GM12875 (cell line): ENCODE measurements around the gene ODAD4.

ENCODE experiments used
- H3K4me3 ChIP-seq: one replicate; pipeline ENCODE4 v1.5.1; 2011; ENCODE audit warnings: low read depth, low read length, control low read depth
- TF ChIP-seq, protein P1 (sequence below): IDR thresholded peaks from 2 replicates; pipeline ENCODE4 v1.5.1; 2011; ENCODE audit warnings: low read depth, mild to moderate bottlenecking, control low read depth, inconsistent platforms, low read length, moderate library complexity, borderline replicate concordance; ENCODE audit not compliant: insufficient read depth

ODAD4 gene

DNA sequence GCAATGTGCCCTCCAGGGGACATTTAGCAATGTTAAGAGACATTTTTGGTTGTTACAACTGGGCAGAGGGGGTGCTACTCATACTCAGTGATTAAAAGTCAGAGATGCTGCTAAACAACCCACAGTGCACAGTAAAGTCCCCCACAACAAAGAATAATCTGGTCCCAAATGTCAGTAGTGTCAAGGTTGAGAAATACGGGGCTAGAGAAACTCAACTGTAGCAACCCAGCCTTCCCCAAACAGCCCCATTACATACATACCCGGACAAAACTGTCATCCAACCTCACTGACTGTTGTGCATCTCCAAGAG, 66.4 kb downstream of the ODAD4 start:
- H3K4me3 ChIP-seq: no peak overlapping the region

DNA sequence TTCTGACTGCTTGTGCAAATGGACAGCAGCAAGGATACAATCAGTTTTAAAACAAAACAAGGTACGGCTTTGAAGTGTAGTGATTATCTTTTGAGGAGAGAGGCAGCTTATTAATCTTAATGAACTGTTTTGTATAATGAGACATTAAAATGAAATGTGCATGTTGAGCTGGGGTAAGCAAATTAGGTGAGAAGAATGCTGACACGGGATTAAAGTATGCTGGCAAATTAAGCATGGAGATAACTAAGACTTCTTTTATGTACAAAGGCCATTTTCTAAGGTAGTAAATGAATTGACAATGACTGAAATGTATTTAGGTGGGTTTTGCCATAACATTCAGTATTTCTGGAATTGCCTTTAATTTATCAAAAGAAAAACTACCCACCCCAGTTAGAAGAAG, 68.1 kb downstream of the ODAD4 start:
- no peak overlapping the region for H3K4me3 ChIP-seq
- TF ChIP-seq, protein P1, sequence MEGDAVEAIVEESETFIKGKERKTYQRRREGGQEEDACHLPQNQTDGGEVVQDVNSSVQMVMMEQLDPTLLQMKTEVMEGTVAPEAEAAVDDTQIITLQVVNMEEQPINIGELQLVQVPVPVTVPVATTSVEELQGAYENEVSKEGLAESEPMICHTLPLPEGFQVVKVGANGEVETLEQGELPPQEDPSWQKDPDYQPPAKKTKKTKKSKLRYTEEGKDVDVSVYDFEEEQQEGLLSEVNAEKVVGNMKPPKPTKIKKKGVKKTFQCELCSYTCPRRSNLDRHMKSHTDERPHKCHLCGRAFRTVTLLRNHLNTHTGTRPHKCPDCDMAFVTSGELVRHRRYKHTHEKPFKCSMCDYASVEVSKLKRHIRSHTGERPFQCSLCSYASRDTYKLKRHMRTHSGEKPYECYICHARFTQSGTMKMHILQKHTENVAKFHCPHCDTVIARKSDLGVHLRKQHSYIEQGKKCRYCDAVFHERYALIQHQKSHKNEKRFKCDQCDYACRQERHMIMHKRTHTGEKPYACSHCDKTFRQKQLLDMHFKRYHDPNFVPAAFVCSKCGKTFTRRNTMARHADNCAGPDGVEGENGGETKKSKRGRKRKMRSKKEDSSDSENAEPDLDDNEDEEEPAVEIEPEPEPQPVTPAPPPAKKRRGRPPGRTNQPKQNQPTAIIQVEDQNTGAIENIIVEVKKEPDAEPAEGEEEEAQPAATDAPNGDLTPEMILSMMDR: no peak

More for the DNA sequence above, 66.4 kb downstream of the ODAD4 start:
- TF ChIP-seq, protein P1: no peak

DNA sequence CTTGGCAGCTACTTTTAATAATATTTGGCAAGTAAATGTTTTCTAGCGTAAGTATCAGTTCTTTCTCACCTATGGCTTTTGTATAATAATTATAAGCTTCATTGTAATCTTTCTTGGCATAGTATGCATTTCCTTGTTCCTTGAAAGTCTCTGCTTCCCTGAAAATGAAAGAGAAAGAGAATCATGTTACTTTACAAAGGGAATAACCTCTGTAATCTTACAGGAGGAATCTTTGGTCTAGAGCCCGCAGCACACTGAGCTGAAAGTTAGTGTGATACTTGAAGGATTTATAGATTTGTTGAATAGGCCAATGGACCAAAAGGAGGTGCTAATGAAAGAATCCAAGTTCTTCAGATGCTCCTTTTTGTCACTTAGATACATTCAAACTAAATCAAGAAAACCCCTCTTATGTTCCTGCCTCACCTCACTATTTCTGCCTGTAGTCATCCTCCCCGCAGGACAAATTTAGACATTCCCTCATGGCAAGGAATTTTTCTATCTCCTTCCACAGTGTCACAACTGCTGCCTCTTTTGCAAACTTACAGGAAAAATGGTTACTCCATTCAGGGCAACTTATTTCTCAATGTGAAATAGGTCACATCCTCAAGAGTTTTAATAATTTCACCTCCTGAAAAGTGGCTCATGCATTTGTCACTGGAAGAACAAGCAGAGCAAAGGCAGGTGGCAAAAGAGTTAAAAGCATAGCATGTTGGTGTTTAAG, 70.2 kb downstream of the ODAD4 start:
- H3K4me3 ChIP-seq: no peak overlapping the region
- TF ChIP-seq, protein P1: no peak

DNA sequence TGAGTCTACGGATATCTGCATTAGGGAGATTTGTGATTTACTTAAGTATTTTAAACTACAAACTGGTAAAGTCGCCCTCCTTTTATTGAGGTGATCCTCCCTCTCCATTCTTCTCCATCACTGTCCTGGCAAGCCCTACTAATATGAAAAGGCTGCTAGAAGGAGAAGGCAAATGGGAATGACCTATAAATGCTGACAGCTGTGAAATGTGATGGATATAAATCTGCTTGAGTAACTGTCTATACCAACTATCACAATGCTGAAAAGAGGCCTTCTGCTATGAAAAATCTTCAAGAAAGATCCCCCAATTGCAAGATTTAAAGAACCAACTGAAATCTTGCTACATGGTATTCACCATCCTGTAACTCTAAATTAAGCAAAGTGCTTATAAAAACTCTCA, 71.3 kb downstream of the ODAD4 start:
- H3K4me3 ChIP-seq: no peak overlapping the region
- TF ChIP-seq, protein P1: no peak

DNA sequence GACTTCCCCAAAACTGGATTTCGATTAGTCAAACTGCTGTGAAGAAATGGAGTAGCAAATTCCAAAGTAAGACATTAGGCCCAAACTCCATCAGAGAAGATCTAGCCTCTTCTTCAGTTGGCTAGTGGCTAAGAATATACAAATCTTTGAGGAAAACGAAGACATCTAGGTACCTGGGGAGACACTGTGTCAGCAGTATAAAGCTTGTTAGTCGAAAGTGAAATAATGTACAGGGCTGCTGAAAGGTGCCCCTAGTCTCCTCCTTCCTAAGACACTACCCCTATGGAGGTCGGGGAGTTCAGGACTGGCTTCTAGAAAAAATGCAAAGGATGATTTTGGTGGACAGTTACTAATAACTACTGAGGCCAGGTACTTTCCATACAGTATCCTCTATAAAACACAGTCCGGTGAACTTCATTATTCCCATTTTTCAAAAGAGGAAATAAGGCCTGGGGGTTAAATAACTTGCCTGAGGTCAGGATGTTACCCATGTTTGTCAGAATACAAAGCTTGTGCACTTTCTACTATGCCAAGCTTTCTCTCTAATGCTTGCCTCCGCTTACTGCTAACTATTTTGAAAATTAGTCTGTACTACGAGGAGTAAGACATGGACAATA, 71.9 kb downstream of the ODAD4 start:
- TF ChIP-seq, protein P1: no peak
- H3K4me3 ChIP-seq: no peak overlapping the region

DNA sequence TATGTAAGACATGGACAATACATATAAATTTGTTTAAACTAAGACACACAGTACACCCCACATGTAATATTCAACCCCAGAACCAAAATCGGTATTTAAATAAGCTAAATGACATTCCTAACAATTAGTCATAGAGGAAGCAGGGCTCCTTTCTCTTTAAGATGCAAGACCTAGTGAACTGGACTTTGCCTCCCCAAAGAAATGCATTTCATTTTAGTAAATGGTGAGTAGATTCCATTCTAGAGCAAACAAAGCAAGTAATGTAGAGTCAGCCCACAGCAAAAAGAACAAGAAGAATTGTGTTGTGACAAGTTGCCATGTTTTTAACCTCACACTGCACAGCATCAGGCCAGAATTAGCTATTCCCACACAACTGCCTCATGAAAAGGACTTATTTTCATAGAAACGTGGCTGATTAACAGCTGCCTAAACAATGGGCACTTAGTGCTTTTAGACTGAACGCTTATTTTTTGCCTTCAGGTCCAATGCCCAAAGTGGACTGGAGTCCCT, 72.4 kb downstream of the ODAD4 start:
- H3K4me3 ChIP-seq: no peak overlapping the region
- TF ChIP-seq, protein P1: no peak

DNA sequence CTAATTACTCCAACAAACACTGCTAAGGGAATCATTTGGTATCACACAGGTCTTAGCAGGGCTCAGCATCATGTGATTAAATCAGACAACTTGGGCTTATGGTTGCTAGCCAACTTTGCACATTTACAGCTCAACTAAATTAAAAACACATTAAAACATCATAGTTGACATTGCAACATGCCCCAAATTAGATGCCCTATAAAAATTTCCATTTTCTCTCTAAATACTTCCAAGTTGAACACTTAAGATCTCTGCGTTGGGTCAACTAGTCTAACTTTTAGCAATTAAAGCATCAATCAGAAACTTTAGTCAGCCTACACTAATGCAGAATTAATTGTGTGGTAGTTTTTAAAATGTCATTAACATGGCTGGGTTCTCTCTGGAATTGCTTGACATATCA, 74.7 kb downstream of the ODAD4 start:
- H3K4me3 ChIP-seq: no peak overlapping the region
- TF ChIP-seq, protein P1: no peak
